ENCODE measurements around the gene SLC41A3.
"Not testable (repeated sequence)": the region's sequence is repeated elsewhere in the genome, so short reads cannot be mapped to it uniquely, and the experiment has no call there.

The SLC41A3 gene

GRCh38 chr3:126105691-126106187 lies 21.8 kb upstream of the SLC41A3 start:
- DNase-seq, result no peak

- no peak for DNase-seq
Measured at GRCh38 chr3:126104742-126105605, 21.1 kb upstream of the SLC41A3 start.

- no peak for DNase-seq
Measured at GRCh38 chr3:126104028-126104635, 20.2 kb upstream of the SLC41A3 start.

- no peak for DNase-seq
Measured at GRCh38 chr3:126103121-126104027, 19.4 kb upstream of the SLC41A3 start.

- no peak for DNase-seq
Measured at GRCh38 chr3:126102530-126102951, 18.6 kb upstream of the SLC41A3 start.

GRCh38 chr3:126102011-126102410 lies 18.1 kb upstream of the SLC41A3 start:
- DNase-seq, result no peak

- no peak for DNase-seq
Measured at GRCh38 chr3:126101521-126101982, 17.6 kb upstream of the SLC41A3 start.

- DNase-seq, result no peak
Measured at GRCh38 chr3:126100634-126101301, 16.8 kb upstream of the SLC41A3 start.

GRCh38 chr3:126100269-126100633 lies 16.3 kb upstream of the SLC41A3 start:
- DNase-seq, result no peak

GRCh38 chr3:126098391-126098858 lies 14.5 kb upstream of the SLC41A3 start:
- no peak for DNase-seq

- no peak for DNase-seq
Measured at GRCh38 chr3:126097801-126098200, 13.9 kb upstream of the SLC41A3 start.

GRCh38 chr3:126096274-126096673 lies 12.3 kb upstream of the SLC41A3 start:
- not testable (repeated sequence) for DNase-seq

- DNase-seq, result not testable (repeated sequence)
Measured at GRCh38 chr3:126092128-126092527, 8.2 kb upstream of the SLC41A3 start.

- no peak for DNase-seq
Measured at GRCh38 chr3:126087552-126088175, 3.7 kb upstream of the SLC41A3 start.

- DNase-seq, result no peak
Measured at GRCh38 chr3:126085841-126086240, 1.9 kb upstream of the SLC41A3 start.

- DNase-seq, result no peak
Measured at GRCh38 chr3:126085276-126085675, 1.4 kb upstream of the SLC41A3 start.

- DNase-seq, result no peak
Measured at GRCh38 chr3:126084768-126085180, 850 bp upstream of the SLC41A3 start.

GRCh38 chr3:126083511-126083912 lies 412 bp downstream of the SLC41A3 start:
- no peak for DNase-seq

GRCh38 chr3:126083138-126083445 lies 832 bp downstream of the SLC41A3 start:
- no peak for DNase-seq

GRCh38 chr3:126082362-126083137 lies 1.4 kb downstream of the SLC41A3 start:
- no peak for DNase-seq

All from T-helper 9 cell (primary cell).